HG03196 (cell line): ENCODE results near the gene TRIM10.
"Not testable (repeated sequence)": the region's sequence is repeated elsewhere in the genome, so short reads cannot be mapped to it uniquely, and the experiment has no call there.

ENCODE experiments used
- ATAC-seq: cut with Tn5 transposase; IDR thresholded peaks from one replicate; pipeline ENCODE4 v1.9.1; 2021; ENCODE audit not compliant: unreplicated experiment

Gene TRIM10

DNA sequence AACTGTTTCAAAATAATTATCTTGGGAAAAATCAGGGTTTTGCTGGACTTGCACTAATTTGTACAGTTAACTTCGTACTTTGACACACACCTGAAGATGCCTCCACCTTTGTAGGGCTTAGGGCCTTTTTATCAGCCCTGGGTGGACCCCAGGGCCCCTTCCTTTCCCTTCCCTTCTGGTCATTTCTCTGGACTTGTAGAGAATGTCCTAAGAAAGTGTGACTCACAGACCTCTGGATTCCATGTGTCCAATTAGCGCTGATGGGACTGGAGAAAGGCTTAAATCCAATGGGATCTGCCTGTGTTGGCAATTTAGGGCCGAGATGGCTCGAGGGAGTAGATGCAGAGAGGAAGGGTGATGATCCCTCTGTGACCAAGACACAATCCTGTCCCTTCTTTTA lies 11.7 kb upstream of the TRIM10 start:
- no peak for ATAC-seq

DNA sequence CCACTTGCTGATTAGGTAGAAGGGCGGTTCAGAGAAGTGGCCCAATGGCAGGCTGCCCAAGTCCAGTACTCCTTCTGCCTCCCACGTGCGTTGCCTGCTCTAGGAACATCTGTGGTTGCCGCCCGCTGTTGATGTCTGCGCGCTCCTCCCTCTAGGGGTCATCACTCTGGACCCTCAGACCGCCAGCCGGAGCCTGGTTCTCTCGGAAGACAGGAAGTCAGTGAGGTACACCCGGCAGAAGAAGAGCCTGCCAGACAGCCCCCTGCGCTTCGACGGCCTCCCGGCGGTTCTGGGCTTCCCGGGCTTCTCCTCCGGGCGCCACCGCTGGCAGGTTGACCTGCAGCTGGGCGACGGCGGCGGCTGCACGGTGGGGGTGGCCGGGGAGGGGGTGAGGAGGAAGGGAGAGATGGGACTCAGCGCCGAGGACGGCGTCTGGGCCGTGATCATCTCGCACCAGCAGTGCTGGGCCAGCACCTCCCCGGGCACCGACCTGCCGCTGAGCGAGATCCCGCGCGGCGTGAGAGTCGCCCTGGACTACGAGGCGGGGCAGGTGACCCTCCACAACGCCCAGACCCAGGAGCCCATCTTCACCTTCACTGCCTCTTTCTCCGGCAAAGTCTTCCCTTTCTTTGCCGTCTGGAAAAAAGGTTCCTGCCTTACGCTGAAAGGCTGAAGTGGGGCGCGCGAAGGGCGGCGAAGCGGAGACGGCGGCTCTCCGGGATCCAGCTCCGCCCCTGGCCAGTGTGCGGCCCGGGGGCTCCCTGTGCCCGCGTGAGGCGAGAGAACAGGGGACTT lies 10.9 kb upstream of the TRIM10 start:
- ATAC-seq: no peak

DNA sequence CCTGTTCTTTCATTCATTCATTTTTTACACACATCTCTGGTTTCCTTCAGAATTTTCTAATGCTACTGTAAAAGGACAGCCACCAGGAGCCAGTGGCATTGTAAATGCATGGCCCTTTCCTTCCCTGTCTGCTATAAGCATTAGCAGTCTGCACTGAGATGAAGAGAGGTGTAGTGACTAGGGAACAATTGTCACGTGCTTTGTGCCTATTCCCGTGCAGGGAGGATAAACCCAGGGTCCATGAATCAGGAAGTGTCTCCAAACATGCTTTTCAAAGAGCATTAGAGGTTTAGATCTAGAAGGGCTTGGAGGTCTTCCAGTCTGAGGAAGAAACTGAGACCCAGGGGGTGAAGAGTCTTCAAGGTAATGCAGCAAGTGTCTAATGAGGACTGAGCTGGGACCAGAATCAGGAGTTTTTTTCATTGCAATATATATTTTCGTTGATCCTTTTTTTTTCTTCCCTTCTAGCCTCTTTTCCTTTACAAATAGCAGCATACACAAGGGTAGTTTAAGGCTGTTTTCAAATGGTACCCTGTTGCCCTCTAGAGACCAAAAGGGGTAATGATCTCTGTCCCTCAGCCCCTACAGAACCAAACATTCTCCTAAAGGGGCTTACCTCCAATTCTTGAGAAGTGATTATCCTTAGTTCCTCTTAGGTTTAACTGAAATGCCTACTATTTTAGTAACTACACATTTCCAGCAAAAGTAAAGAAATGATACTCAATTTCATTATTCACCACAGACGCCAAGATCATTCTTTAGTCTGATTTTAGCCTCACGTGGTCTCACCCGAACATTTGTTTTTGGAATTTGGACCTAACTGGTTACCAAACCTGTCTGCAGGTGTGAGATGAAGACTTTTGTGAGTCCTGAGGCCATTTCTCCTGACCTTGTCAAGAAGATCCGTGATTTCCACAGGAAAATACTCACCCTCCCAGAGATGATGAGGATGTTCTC lies 8.9 kb upstream of the TRIM10 start:
- ATAC-seq: no peak

DNA sequence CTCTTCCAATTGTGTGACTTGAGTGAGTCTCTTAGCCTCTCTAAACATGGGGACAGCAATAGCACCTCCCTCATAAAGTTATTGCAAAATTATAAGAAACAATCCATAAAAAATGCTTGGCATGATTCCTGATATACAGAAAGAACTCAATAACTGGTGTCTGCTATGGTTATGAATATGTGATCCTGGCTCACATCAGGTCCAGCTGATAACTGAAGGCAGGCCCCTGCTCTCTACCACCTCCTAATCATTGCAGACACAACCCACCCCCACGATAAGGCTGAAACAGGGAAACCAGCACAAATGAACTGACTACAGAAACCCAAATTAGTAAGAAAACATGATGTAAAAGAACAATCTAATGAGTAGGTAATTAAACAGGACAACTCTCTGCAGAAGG lies 7.7 kb upstream of the TRIM10 start:
- no peak for ATAC-seq

DNA sequence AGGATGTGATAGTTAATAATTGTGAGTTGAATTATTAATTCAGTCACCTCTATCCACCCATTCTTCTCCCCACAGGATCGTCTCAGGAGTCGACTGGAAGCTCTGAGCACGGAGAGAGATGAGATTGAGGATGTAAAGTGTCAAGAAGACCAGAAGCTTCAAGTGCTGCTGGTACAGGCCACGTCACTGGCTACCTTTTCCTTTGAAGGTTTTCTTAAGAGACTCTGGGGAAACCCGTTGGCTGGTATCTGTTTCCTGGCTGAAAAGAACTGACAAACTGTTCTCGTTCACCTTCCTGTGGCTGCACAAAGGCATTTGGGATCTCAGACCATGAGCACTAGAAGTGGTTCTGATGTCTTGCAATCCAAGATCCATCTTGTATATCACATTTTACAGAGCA lies 6.1 kb upstream of the TRIM10 start:
- no peak for ATAC-seq

DNA sequence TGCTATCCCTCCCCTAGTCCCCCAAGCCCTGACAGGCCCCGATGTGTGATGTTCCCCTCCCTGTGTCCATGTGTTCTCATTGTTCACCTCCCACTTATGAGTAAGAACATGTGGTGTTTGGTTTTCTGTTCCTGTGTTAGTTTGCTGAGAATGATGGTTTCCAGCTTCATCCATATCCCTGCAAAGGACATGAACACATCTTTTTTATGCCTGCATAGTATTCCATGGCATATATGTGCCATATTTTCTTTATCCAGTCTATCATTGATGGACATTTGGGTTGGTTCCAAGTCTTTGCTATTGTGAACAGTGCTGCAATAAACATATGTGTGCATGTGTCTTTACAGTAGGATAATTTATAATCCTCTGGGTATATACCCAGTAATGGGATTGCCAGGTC lies 4.2 kb upstream of the TRIM10 start:
- ATAC-seq: not testable (repeated sequence)

DNA sequence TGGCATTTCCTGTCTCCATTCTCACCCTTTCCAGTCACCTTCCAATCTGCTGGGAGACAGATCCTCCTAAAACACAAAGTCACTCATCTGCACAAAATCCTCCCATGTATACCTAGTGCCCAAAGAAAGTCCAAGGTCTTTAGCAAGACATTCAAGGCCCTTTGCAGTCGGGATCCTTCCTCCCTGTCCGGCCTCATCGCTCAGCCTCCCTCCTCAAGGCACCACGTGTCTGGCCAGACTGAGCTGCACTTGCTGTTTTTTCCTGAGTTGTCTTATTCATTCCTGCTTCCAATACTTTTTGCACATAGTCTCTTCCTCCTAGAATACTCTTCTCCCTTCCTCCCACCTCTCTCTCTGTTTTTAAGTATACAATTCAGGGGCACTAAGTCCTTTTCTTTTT lies 3.7 kb upstream of the TRIM10 start:
- no peak for ATAC-seq

DNA sequence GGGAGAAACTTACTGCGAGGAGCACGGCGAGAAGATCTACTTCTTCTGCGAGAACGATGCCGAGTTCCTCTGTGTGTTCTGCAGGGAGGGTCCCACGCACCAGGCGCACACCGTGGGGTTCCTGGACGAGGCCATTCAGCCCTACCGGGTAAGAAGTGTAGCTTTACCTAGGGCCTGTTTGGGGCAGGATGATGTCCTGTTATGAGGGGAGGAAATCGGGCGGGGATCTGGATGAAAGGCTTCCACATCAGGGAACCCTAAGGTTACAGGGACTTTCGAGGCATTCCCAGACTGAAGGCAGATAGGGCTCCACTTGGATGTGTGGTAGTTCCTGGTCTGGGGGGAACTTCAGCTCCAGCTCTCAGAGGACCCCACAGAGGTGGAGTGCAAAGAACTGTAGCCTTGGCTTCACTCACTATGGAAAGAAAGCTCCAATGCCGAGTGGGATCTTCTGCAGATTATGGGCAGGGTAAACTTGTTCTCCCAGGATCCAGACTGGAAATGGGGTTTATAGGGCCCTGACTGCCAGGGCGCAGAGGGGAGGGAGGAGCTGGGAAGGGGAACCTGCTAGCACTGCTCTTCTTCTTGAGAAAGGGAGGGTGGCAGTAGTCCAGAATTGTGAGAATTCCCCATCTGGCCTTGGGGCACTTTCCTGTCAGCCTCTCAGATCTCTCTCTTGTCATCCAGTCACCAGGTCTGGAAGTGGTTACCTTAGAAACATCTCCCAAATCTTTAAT lies 3.1 kb upstream of the TRIM10 start:
- ATAC-seq: no peak

DNA sequence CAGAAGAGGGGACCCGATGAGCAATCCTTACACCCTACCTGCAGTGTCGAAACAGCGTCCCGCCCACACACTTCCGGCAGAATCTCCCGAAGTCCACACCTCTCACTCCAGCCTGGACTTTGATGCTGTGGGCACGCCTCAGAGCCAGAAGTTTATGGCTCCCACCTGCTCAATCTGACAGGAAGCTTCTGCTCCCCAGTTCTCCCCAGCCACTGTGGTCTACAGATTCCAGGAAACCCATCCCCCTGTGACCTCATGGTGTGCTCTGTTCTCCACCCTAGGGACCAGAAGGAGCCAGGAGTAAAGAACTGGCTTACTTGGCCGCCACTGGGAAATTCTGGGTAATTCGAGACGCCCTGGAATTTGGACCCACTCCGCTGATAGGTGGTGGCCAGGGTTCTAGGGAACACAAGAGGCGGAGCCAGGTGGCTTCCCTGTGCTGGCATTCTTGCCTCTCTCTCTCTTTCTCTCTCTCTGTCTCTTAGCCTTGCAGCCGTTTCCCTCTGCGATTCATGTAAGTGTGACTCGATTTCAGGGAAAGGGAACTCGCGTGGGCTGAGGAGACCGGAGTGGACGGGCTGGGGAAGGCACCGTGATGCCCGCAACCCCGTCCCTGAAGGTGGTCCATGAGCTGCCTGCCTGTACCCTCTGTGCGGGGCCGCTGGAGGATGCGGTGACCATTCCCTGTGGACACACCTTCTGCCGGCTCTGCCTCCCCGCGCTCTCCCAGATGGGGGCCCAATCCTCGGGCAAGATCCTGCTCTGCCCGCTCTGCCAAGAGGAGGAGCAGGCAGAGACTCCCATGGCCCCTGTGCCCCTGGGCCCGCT lies 2.3 kb upstream of the TRIM10 start, which contains the start of gene TRIM15:
TSS of gene TRIM15 (plus strand) at position 457 of the 828 bp plus-strand sequence. CDS start at position 596, 139 bp downstream.
- ATAC-seq: no peak

DNA sequence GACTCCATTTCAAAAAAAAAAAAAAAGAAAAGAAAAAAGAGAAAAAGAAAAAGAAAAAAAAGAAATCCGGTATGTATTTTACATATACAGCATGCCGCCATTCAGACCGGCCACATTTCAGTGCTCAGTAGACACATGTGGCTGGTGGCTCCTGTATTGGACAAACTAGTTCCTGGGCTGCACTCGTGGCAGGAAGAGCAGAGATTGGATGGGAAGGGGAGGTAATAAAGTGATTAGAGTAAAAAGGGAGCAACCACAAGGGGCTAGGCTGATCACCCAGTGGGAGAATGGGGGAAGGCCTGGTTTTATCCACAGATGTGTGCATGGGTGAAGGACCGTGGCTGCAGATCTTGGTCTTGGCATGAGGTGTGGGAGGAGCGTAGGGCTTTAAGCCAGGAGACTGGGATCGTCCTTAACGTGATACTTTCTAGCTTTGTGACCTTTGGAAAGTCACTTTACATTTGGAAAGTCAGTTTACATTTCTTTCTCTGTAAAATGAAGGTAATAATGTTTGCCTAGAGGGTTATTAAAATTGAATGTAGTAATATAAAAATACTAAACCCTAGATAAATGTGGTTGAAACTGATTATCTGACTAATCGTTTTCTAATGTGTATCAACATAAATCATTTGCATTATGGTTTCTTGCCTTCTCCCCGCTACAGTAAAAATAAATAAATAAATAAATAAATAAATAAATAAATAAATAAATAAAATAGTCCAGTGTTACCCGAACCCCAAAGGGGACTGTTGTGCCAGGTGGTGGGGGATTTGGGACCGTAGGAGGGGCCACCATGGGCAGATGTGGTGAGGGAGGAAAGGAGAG lies 1.5 kb upstream of the TRIM10 start:
- ATAC-seq: no peak

DNA sequence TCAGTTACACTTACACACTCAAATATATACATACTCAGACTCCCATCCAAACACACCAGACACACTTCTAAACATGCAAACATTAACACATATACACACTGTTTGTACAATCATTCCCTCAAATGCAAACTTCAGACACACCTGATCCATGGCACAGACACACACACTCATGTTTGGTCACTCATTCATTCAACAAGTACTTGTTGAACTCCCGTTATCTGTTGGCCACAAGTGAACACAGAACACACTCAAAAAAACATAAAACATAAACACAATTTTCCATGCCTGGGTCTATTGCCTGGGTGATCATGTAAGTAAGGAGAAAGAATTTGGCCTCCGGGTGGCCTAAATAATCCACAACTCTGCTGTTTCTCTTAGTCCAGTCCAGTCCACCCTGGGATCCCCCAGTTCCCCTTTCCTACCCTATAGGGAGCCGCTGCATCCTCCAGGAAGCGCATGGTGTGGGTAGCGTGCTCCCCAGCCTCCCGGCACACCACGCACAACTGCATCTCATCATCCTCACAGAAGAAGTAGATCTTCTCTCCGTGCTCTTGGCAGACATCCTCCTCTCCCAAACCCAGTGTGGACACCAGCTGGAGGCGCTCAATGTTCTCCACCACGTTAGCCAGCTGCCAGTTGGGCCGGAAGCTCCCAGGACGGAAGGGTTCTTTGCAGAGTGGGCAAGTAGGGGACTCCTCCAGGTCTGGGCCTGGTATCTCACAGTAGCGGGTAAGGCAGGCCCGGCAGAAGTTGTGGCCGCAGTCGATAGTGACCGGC lies 815 bp downstream of the TRIM10 start:
- ATAC-seq: no peak

DNA sequence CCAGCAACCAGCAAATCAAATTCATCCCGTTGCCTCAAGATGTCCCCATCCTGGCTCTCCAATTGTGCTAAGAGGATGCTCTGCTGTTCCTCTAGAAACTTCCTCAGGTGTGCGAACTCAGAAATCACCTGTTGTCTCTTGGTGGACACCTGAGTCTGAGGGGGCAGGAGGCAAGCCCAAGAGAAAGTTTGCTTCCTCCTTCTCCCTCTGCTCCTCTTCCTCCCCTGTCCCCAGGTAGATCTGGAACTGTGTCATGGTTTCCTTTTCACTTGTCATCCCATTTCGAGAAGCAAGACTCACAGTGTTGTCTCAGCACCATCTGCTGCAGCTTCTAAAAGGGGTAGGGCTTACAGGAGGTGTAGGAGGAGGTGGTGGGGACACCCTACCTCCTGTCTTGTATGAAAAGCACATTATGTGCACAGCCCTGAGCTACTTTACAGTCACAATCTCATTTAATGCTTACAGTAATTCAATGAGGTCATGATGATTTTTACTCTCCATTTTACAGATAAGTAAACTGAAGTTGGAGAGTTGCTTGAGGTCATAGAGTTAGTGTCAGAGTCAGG lies 2.5 kb downstream of the TRIM10 start:
- ATAC-seq: no peak

DNA sequence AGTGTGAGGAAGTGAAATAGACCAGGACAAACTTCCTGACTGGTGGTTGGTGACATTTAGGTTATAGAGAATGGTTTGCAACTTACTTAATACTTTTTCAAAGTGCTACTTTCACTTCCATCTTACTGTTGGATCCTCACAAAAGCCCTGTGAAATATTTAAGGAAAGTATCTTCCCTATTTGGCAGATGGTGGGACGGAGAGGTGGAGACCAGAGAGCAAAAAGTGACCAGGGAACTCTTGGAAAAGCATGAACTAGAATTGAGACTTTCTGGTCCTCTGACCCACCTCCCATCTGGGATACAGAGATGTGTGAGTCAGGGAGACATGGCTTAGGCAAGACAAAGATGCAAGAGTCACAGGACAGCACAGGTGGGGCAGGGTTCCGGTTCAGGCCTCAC lies 3.0 kb downstream of the TRIM10 start:
- no peak for ATAC-seq

DNA sequence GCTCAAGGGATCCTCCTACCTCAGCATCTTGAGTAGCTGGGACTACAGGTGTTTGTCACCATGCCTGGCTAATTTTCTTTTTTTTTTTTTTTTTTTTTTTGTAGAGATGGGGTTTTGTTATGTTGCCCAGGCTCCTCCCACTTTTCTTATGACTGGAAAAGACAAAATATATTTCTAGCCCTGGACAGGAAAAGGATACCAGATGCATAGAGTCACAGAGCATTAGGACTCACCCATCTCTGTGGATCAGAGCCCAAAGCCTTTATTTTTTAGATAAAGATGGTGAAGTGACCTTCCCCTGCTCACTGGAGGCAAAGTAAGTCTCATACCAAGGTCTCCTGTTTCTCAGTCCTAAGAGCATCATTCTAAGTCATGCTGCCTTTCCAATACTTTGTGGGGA lies 3.4 kb downstream of the TRIM10 start:
- ATAC-seq: no peak

DNA sequence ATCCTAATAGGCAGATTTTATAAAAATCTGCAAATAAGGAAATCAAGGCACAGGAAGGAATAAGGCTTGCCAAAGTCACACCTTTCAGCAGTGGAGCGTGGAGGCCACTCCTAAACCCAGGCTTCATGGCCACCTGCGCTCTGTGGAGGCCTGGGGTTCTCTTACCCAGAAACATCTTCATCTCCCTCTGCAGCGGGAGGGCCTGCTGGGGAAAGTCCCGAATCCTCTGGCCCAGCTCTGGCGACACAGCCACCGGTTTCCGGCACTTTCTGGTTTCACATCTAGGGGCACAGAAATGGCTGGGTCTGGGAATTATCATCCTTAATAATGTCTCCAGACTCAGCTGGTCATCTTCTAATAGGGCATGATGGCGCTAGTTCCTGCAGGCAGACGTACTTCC lies 4.2 kb downstream of the TRIM10 start:
- ATAC-seq: no peak

DNA sequence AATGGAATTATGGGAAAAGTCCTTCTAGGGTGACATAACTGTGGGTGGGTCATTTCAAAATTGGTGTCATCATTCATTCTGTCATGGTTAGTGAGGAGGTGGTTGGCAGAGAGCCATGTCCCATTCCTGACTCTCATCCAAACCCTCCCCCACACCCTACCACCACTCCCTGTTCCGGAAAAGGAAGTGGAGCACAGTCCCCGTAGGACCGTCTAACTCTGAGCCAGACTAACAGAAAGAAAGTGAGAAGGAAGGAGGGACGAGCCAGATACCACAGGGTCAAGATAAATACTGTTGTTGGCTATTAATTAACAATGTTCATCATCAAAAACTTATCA lies 4.8 kb downstream of the TRIM10 start:
- ATAC-seq: no peak

DNA sequence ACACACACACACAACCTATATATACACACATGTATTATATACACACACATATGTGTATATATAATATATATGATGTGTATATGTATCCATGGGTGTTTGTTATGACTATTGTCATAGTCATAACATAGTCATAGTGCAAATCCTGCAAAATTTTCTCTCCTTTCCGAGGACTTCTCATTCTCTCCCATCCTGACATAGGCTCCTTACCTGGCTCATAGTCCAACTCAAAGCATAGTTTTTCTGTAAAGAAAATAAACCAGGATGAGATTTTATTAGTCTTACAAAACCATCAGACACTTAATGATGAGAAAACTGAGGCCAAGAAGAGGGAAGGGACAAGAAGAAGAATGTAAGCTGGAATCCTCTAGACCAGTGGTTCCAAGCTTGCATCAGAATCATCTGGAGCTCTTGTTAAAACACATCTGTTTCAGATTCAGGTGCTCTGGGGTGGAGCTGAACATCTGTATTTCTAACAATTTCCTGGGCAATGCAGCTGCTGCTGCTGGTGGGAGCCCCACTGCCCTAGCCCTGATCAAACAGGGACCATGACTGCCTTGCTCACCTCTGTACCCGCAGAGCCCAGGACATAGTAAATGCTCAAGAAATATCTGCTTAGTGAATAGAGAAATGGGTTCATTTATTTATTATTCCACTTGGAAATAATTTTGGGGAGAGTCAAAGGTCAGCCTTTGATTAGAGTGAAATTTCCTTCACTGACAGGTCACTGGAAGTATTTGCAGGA lies 5.3 kb downstream of the TRIM10 start:
- ATAC-seq: no peak
